COLO668 (cell line): ENCODE measurements around the gene SH3RF2.

Experiments
- DNase-seq: peaks from one replicate; lab custom pipeline; 2025; ENCODE audit not compliant: unreplicated experiment; lab: John Stamatoyannopoulos, UW

The SH3RF2 gene

GRCh38 chr5:145920542-145921210, 15.7 kb upstream of the SH3RF2 start:
- no peak for DNase-seq

GRCh38 chr5:145921211-145921610, 15.2 kb upstream of the SH3RF2 start:
- no peak for DNase-seq

GRCh38 chr5:145922059-145922458, 14.3 kb upstream of the SH3RF2 start:
- no peak for DNase-seq

GRCh38 chr5:145923405-145923804, 13.0 kb upstream of the SH3RF2 start:
- DNase-seq: no peak

GRCh38 chr5:145924849-145925248, 11.5 kb upstream of the SH3RF2 start:
- no peak for DNase-seq

GRCh38 chr5:145925353-145925752, 11.0 kb upstream of the SH3RF2 start:
- DNase-seq: no peak

- no peak for DNase-seq
Measured at GRCh38 chr5:145925803-145926202, 10.6 kb upstream of the SH3RF2 start.

- DNase-seq: no peak
Measured at GRCh38 chr5:145931718-145932117, 4.7 kb upstream of the SH3RF2 start.

- no peak for DNase-seq
Measured at GRCh38 chr5:145934276-145934675, 2.1 kb upstream of the SH3RF2 start.

- DNase-seq: no peak
Measured at GRCh38 chr5:145937432-145938250, 1.3 kb downstream of the SH3RF2 start.

- DNase-seq: no peak
Measured at GRCh38 chr5:145938776-145939539, 2.6 kb downstream of the SH3RF2 start.

GRCh38 chr5:145939540-145940065, 3.2 kb downstream of the SH3RF2 start:
- no peak for DNase-seq

GRCh38 chr5:145941096-145941447, 4.7 kb downstream of the SH3RF2 start:
- DNase-seq: no peak

- no peak for DNase-seq
Measured at GRCh38 chr5:145941448-145942130, 5.2 kb downstream of the SH3RF2 start.

- no peak for DNase-seq
Measured at GRCh38 chr5:145942201-145942600, 5.8 kb downstream of the SH3RF2 start.

- no peak for DNase-seq
Measured at GRCh38 chr5:145942749-145943148, 6.4 kb downstream of the SH3RF2 start.

- DNase-seq: peak; percentile 21
Measured at GRCh38 chr5:145943674-145944121, 7.3 kb downstream of the SH3RF2 start.

GRCh38 chr5:145944328-145944727, 8.0 kb downstream of the SH3RF2 start:
- no peak for DNase-seq

GRCh38 chr5:145945620-145946111, 9.3 kb downstream of the SH3RF2 start:
- DNase-seq: no peak

- no peak for DNase-seq
Measured at GRCh38 chr5:145946112-145946861, 9.9 kb downstream of the SH3RF2 start.
